Stimulated activated CD4-positive, alpha-beta T cell treated with anti-CD3 and anti-CD28 coated beads, Interleukin-1b, Interleukin-23, amount 100 ng/mL, for 24 hours (primary cell): ENCODE data around the gene LRMDA.

Experiments used
- DNase-seq, 4 experiments: peaks; one replicate each; pipeline ENCODE4 v3.0.0-alpha.2; 2020; ENCODE audit warnings: low read depth in 4 of 4, low spot score in 1 of 4

LRMDA gene

GRCh38 chr10:76310588-76311080 lies 879.2 kb downstream of the LRMDA start:
- no peak for DNase-seq

GRCh38 chr10:76311752-76312636 lies 880.6 kb downstream of the LRMDA start:
- no peak for DNase-seq

- DNase-seq = no peak
Measured at GRCh38 chr10:76315240-76315639, 883.8 kb downstream of the LRMDA start.

GRCh38 chr10:76316234-76316633 lies 884.8 kb downstream of the LRMDA start:
- no peak for DNase-seq

- DNase-seq = no peak
Measured at GRCh38 chr10:76317078-76317477, 885.7 kb downstream of the LRMDA start.

- DNase-seq = no peak
Measured at GRCh38 chr10:76318211-76318610, 886.8 kb downstream of the LRMDA start.

- no peak for DNase-seq
Measured at GRCh38 chr10:76319661-76320060, 888.2 kb downstream of the LRMDA start.

GRCh38 chr10:76324283-76324682 lies 892.9 kb downstream of the LRMDA start:
- DNase-seq = no peak

GRCh38 chr10:76327441-76327840 lies 896.0 kb downstream of the LRMDA start:
- DNase-seq = no peak

- DNase-seq = no peak
Measured at GRCh38 chr10:76328348-76328747, 896.9 kb downstream of the LRMDA start.

GRCh38 chr10:76329891-76330575 lies 898.6 kb downstream of the LRMDA start:
- DNase-seq = no peak

GRCh38 chr10:76331742-76332141 lies 900.3 kb downstream of the LRMDA start:
- no peak for DNase-seq

GRCh38 chr10:76333326-76333725 lies 901.9 kb downstream of the LRMDA start:
- DNase-seq = no peak

- DNase-seq = no peak
Measured at GRCh38 chr10:76333796-76334195, 902.4 kb downstream of the LRMDA start.

GRCh38 chr10:76334255-76334654 lies 902.8 kb downstream of the LRMDA start:
- no peak for DNase-seq

- DNase-seq = no peak
Measured at GRCh38 chr10:76336213-76336963, 905.0 kb downstream of the LRMDA start.

- DNase-seq = no peak
Measured at GRCh38 chr10:76337641-76338040, 906.2 kb downstream of the LRMDA start.

GRCh38 chr10:76338187-76338586 lies 906.8 kb downstream of the LRMDA start:
- no peak for DNase-seq

GRCh38 chr10:76341740-76342139 lies 910.3 kb downstream of the LRMDA start:
- no peak for DNase-seq

GRCh38 chr10:76342996-76343395 lies 911.6 kb downstream of the LRMDA start:
- no peak for DNase-seq

- DNase-seq = no peak
Measured at GRCh38 chr10:76347832-76348231, 916.4 kb downstream of the LRMDA start.

GRCh38 chr10:76350583-76350982 lies 919.2 kb downstream of the LRMDA start:
- no peak for DNase-seq
